Omental fat pad (tissue), 4 donors: ENCODE data around the gene LRP11. TPM values are rescaled to one million over a fixed set of nuclear protein-coding genes. Genes with fewer than 3 reads are reported as not detected.

ENCODE experiments used
- ATAC-seq: fragments of 150-250 bp; one replicate; pipeline ENCODE4 v1.9.1; 2016; ENCODE audit warnings: mild to moderate bottlenecking, moderate library complexity; ENCODE audit not compliant: low FRiP score
- DNase-seq: peaks from one replicate; pipeline ENCODE4 v3.0.0-alpha.2; 2019; ENCODE audit warnings: low spot score
- CTCF ChIP-seq, 3 donors: fragments of 450-650 bp; IDR thresholded peaks; one replicate each; pipeline ENCODE4 v1.5.1; 2016 to 2017; ENCODE audit warnings: antibody characterized with exemption in 3 of 3, mild to moderate bottlenecking in 3 of 3, moderate library complexity in 2 of 3
- total RNA-seq, 4 donors: library from RNA; depleted of rRNA; stranded (reverse); fragments of >200 nt; gene quantifications; one replicate each; pipeline ENCODE4 v1.1.0, GENCODE V29; 2016

The LRP11 gene
- total RNA-seq, 4 donors from 2014 or later, result 30.5 to 39.4 (median 33.5) TPM

GRCh38 chr6:149782337-149782736 lies 81.8 kb downstream of the LRP11 start:
- ATAC-seq, result no peak
- DNase-seq, result no peak
- TF ChIP-seq CTCF (IDR thresholded peaks at IDR 0.05), result no peak

GRCh38 chr6:149781715-149782114 lies 82.4 kb downstream of the LRP11 start:
- ATAC-seq, result no peak
- DNase-seq, result no peak
- no peak for TF ChIP-seq CTCF (IDR thresholded peaks at IDR 0.05)

DNA sequence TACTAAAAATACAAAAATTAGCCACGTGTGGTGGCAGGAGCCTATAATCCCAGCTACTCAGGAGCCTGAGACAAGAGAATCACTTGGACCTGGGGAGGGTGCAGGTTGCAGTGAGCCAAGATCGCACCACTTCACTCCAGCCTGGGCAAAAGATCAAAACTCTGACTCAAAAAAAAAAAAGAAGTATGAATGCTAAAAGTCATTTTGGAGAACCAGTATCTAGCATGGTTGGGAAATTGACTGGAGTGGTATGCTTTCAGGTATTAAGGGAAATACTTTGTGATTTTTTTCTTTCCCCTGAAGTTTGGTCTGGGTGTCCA lies 84.6 kb downstream of the LRP11 start:
- DNase-seq (no peak), ATAC-seq (no peak)
- no peak for TF ChIP-seq CTCF (IDR thresholded peaks at IDR 0.05)

DNA sequence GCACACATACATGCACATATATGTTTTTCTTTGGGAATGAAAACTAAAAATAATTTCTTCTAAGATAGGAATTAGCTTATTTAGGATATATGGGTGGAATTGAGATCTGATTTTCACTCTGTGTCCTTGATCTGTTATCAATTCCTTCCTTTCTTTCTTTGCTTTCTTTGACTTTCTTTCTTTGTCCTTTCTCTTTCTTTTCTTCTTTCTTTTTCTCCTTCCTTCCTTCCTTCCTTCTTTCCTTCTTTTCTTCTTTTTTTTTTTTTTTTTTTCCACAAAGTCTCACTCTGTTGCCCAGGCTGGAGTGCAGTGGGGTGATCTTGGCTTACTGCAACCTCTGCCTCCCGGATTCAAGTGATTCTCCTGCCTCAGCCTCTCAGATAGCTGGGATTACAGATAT lies 86.5 kb downstream of the LRP11 start:
- TF ChIP-seq CTCF (IDR thresholded peaks at IDR 0.05), result no peak
- DNase-seq, result no peak
- ATAC-seq, result no peak

GRCh38 chr6:149771925-149772324 lies 92.2 kb downstream of the LRP11 start:
- TF ChIP-seq CTCF (IDR thresholded peaks at IDR 0.05), result no peak
- ATAC-seq, result no peak

DNA sequence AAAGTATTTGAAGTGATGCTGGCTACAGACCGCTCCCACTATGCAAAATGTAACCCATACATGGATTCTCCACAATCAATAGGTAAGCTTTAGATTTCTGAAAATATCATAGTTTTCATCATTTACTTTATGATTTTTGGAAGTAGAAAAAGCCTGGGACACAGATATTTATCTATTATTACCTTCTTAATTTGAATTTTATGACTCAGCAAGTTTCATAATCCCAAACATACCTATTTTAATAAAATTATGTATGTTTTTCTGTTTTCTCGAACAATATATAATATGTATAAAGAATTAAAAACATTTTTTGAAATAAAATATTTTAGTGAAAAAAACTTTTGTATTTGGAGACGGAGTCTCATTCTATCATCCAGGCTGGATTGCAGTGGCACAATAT lies 93.0 kb downstream of the LRP11 start:
- DNase-seq (no peak), ATAC-seq (no peak)
- TF ChIP-seq CTCF (IDR thresholded peaks at IDR 0.05), result no peak

More at GRCh38 chr6:149771925-149772324, 92.2 kb downstream of the LRP11 start:
- DNase-seq, result no peak

DNA sequence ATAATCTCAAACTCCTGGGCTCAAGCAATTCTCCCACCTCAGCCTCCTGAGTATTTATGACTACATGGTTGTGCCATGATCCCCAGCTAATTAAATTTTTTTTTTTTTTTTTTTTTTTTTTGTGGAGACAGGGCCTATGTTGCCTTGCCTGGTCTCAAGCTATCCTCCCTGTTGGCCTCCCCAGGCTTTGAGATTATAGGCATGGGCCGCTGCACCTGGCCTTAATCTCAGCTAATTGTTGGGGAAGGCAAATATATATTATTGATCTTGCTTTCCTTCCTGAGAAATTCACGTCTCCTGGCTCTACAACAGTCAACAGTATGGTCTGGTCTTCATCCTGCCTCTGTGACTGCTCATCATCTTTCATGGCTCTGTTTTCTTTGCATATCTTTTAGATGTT lies 94.5 kb downstream of the LRP11 start:
- no peak for ATAC-seq
- no peak for TF ChIP-seq CTCF (IDR thresholded peaks at IDR 0.05)
- no peak for DNase-seq

Other genes with a start within 250 kb of the LRP11 start
- gene KATNA1, start 215.6 kb downstream of the LRP11 start, total RNA-seq, result 10 to 100 TPM; 15.4 to 30.4 (median 18.7) TPM
- 10 to 100 TPM; 18.8 to 39.2 (median 26.3) TPM for gene LATS1, start 146.3 kb downstream of the LRP11 start, total RNA-seq
- gene NUP43, start 117.8 kb downstream of the LRP11 start, total RNA-seq, result 10 to 100 TPM; 10.5 to 22.7 (median 12.9) TPM
- 100 to 1,000 TPM in 2 of 4 donors, 10 to 100 TPM in 2; 89.7 to 108 (median 102) TPM for gene PCMT1, start 114.6 kb downstream of the LRP11 start, total RNA-seq
- 10 to 100 TPM in 1 of 4 donors, 1 to 10 TPM in 3; 1.4 to 17.5 (median 2.7) TPM for gene RAET1E, start 33.8 kb upstream of the LRP11 start, total RNA-seq
- 10 to 100 TPM in 2 of 4 donors, 1 to 10 TPM in 1, not detected in 1; 3.6 to 19.5 (median 10.8) TPM for gene RAET1G, start 58.8 kb upstream of the LRP11 start, total RNA-seq
- 1 to 10 TPM in 3 of 4 donors, not detected in 1; 1.1 to 2.5 (median 1.2) TPM for gene ULBP2, start 77.7 kb upstream of the LRP11 start, total RNA-seq
- under 1 TPM in 2 of 4 donors, not detected in 2; 0.25 to 0.37 TPM for gene ULBP1, start 99.6 kb upstream of the LRP11 start, total RNA-seq
- not detected for gene RAET1L, start 161.2 kb upstream of the LRP11 start, total RNA-seq
- gene ULBP3, start 204.8 kb upstream of the LRP11 start, total RNA-seq, result 1 to 10 TPM; 1.7 to 3.5 (median 2.2) TPM